Measurements from ENCODE around the gene GPBP1L1. TPM values are rescaled to one million over a fixed set of nuclear protein-coding genes. Genes with fewer than 3 reads are reported as not detected.

GPBP1L1 gene
- total and polyA plus RNA-seq, 8 donors, result 21.9 to 84.3 (median 53.7) TPM

DNA sequence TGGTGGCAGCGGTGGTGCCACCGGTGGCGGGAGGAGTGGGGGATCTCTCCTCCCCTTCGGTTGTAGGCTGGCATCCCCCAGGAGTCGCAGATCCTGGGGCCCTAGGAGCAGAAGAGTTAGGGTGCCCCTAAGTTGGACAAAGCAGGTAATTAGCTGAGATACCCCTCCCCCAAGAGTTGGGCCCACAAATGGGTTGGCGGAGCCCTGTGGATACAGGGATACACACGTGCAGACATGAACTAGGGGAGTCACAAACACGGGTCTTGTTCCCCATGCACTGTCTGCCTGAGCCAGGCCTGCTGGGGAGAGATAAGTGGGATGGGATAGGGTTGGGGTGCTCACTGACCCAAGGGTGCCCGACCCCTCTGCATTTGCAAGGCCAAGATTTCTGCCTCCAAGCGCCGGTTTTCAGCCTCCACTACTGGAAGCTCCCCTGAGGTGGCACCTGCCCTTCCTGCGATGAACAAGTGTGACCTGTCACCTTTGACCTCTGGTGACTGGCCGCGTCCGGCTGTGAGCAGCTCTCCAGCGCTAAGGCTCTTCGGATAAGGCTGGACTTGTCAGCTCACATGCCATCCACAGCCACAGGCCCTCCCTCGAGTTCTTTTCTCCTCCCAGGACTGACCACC lies 64.3 kb downstream of the GPBP1L1 start:
- Histone ChIP-seq H3K4me3 (no peak overlapping the region), H3K36me3 (peaks cover 0 to 15% (median 13%) of the 10 kb centered on the region in 3 donors), H3K27me3 (no peaks in the 10 kb centered on the region), H3K4me1 (no peaks in the 10 kb centered on the region), H3K9me3 (no peaks in the 10 kb centered on the region), H3K27ac (no peak overlapping the region)
- intact Hi-C loops (cut with DNase I), result no loop called here
- FAIRE-seq (no peak), ATAC-seq (peak in 1 of 4 donors; percentile 8), DNase-seq (peak in 1 of 6 donors; percentile 62)
- WGBS, 2 donors, result 73 to 77% methylated on average over 18 of the region's 18 CpGs
- no peak for TF ChIP-seq CTCF (IDR thresholded peaks at IDR 0.05)

DNA sequence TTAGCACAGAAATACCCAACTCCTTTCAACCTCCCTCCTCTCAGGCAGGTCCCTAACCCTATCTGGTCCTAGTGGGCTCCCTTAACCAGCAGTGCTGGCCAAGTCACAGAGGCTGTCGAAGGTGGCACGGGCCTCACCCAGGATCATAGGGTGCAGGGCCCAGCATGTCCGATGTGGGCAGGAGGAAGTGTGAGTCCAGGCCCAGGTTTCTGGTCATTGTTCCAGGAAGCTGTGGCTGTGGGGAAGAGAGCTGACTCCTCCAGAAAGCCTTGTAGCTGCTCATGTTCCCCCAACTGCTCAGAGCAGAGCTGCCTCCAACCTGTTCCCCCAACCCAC lies 64.9 kb downstream of the GPBP1L1 start:
- intact Hi-C loops (cut with DNase I), result no loop called here
- H3K27me3 ChIP-seq, result no peaks in the 10 kb centered on the region
- no peaks in the 10 kb centered on the region for H3K4me1 ChIP-seq
- ATAC-seq, result peak in 3 of 4 donors; percentile 11 to 49 (median 45)
- no peak for FAIRE-seq
- TF ChIP-seq CTCF (IDR thresholded peaks at IDR 0.05), result no peak
- DNase-seq, result no peak
- peaks cover 0 to 19% (median 18%) of the 10 kb centered on the region in 3 donors for H3K36me3 ChIP-seq
- WGBS, 2 donors, result 48 to 51% methylated on average over 3 of the region's 3 CpGs
- no peaks in the 10 kb centered on the region for H3K9me3 ChIP-seq
- no peak overlapping the region for H3K27ac ChIP-seq
- no peak overlapping the region for H3K4me3 ChIP-seq

DNA sequence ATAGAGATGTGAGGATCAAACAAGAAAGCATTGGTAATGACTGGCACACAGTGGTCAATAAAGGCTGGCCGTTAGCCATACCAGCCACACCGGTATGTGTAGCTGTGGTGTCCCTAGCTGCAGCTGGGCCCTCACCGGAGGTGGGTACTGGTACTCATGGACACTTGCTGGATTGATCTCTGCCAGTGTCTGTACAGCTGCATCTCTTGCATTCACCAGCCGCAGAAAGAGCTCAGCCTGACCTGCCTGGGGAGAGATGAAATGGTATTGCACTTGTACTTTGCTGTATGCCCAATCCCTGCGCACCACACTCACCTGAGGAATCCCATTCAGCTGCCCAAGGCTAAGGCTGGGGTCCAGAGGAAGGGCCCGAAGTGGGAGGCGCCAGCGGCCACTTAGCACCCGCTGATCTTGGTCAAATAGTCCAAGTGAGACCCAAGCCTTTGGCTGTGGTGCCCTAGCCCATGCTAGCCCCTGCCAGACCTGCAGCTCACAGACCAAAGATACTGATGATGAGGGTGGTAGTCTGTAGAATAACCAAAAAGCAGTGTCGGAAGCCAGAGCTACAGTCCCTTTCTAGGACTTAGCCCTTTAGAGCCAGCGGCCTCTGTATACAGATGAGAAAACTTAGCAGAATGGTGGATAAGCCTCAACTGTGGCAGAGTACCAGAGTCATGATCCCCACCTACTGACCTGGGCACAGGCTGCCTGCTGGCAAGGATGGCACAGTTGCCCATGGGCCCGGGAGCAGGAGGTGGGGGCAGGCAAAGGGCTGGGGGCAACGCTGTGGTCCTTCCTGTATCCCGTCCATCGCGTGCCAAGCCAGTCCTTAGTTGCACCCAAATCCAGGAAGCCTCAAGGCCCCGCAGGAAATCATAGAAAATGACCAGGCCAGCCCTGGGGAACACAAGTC lies 65.5 kb downstream of the GPBP1L1 start:
- no peak for TF ChIP-seq CTCF (IDR thresholded peaks at IDR 0.05)
- no peak for ATAC-seq

GRCh38 chr1:45619149-45619921 lies 67.0 kb downstream of the GPBP1L1 start:
- WGBS, 2 donors, result 65 to 77% methylated on average over 8 of the region's 8 CpGs
- FAIRE-seq, result no peak
- H3K4me1 ChIP-seq, result no peaks in the 10 kb centered on the region

More for the DNA sequence above, 65.5 kb downstream of the GPBP1L1 start:
- WGBS, 2 donors, result 87 to 90% methylated on average over 17 of the region's 17 CpGs
- no peaks in the 10 kb centered on the region for H3K27me3 ChIP-seq
- FAIRE-seq (no peak), DNase-seq (no peak)
- H3K27ac ChIP-seq, result no peak overlapping the region
- no peaks in the 10 kb centered on the region for H3K4me1 ChIP-seq
- intact Hi-C loops (cut with DNase I), result no loop called here
- H3K9me3 ChIP-seq, result no peaks in the 10 kb centered on the region
- H3K4me3 ChIP-seq, result no peak overlapping the region
- H3K36me3 ChIP-seq, result peaks cover 0 to 25% (median 24%) of the 10 kb centered on the region in 3 donors

More at GRCh38 chr1:45619149-45619921, 67.0 kb downstream of the GPBP1L1 start:
- Histone ChIP-seq H3K36me3 (peaks cover 0 to 38% (median 36%) of the 10 kb centered on the region in 3 donors), H3K27me3 (no peaks in the 10 kb centered on the region), H3K4me3 (no peak overlapping the region), H3K9me3 (no peaks in the 10 kb centered on the region), H3K27ac (no peak overlapping the region)
- no peak for TF ChIP-seq CTCF (IDR thresholded peaks at IDR 0.05)
- intact Hi-C loops (cut with DNase I), result no loop called here
- ATAC-seq (no peak), DNase-seq (no peak)

All from pancreas (tissue), 10 donors.